Inflammatory macrophage (primary cell): Measurements from ENCODE around the gene ATOH8.
"Not testable (repeated sequence)": the region's sequence is repeated elsewhere in the genome, so short reads cannot be mapped to it uniquely, and the experiment has no call there.

Source experiments
- DNase-seq, 2 donors: peaks; one replicate each; pipeline ENCODE4 v3.0.0-alpha.2; 2020 to 2022

ATOH8 gene

GRCh38 chr2:85804583-85804982 is 50.8 kb downstream of the ATOH8 start:
- DNase-seq = peak in 1 of 2 donors; percentile 51

- no peak for DNase-seq
Measured at GRCh38 chr2:85806358-85807118, 52.7 kb downstream of the ATOH8 start.

- DNase-seq = no peak
Measured at GRCh38 chr2:85807756-85808155, 54.0 kb downstream of the ATOH8 start.

GRCh38 chr2:85810371-85811179 is 56.8 kb downstream of the ATOH8 start:
- no peak for DNase-seq

- no peak for DNase-seq
Measured at GRCh38 chr2:85811180-85812093, 57.6 kb downstream of the ATOH8 start.

- DNase-seq = no peak
Measured at GRCh38 chr2:85812094-85812735, 58.4 kb downstream of the ATOH8 start.

- DNase-seq = no peak
Measured at GRCh38 chr2:85813211-85813981, 59.6 kb downstream of the ATOH8 start.

GRCh38 chr2:85813982-85814801 is 60.4 kb downstream of the ATOH8 start:
- DNase-seq = peak; percentile 87 to 88

- DNase-seq = no peak
Measured at GRCh38 chr2:85814802-85815550, 61.2 kb downstream of the ATOH8 start.

GRCh38 chr2:85819811-85820510 is 66.2 kb downstream of the ATOH8 start:
- no peak for DNase-seq

GRCh38 chr2:85822766-85823165 is 69.0 kb downstream of the ATOH8 start:
- DNase-seq = no peak

- DNase-seq = no peak
Measured at GRCh38 chr2:85823951-85824350, 70.2 kb downstream of the ATOH8 start.

- DNase-seq = peak; percentile 71 to 73
Measured at GRCh38 chr2:85826990-85827878, 73.4 kb downstream of the ATOH8 start.

- no peak for DNase-seq
Measured at GRCh38 chr2:85827879-85828569, 74.2 kb downstream of the ATOH8 start.

GRCh38 chr2:85828725-85829124 is 74.9 kb downstream of the ATOH8 start:
- DNase-seq = no peak

GRCh38 chr2:85829394-85829793 is 75.6 kb downstream of the ATOH8 start:
- DNase-seq = not testable (repeated sequence)

GRCh38 chr2:85830645-85831044 is 76.9 kb downstream of the ATOH8 start:
- no peak for DNase-seq
